ENCODE measurements around the gene DIP2C. TPM values are rescaled to one million over a fixed set of nuclear protein-coding genes. Genes with fewer than 3 reads are reported as not detected.
A peak's percentile ranks its signal among the peaks of the same experiment; 100 is the strongest.
"Not testable (repeated sequence)": the region's sequence is repeated elsewhere in the genome, so short reads cannot be mapped to it uniquely, and the experiment has no call there.

The DIP2C gene
- total RNA-seq, 4 donors from 2014 or later: 8.4 to 22.7 (median 16.8) TPM

- peaks cover 0 to 10% (median 0%) of the 10 kb centered on the region in 3 donors for H3K36me3 ChIP-seq
- no peaks in the 10 kb centered on the region for H3K27me3 ChIP-seq
- no peaks in the 10 kb centered on the region for H3K9me3 ChIP-seq
- H3K27ac ChIP-seq: peak overlapping the region in 2 of 4 donors; percentile 27 to 75
- DNase-seq: peak in 2 of 3 donors; percentile 76 to 83
- TF ChIP-seq POLR2A (IDR thresholded peaks at IDR 0.05): no peak
- no peak for TF ChIP-seq CTCF (IDR thresholded peaks at IDR 0.05)
- H3K4me3 ChIP-seq: peak overlapping the region in 2 of 4 donors; percentile 5 to 20
- H3K4me1 ChIP-seq: peaks cover 0 to 20% (median 5%) of the 10 kb centered on the region in 4 donors
These were observed 382.7 kb downstream of the DIP2C start for GRCh38 chr10:306675-307185.

- no peak for DNase-seq
- no peak for TF ChIP-seq POLR2A (IDR thresholded peaks at IDR 0.05)
- TF ChIP-seq CTCF (IDR thresholded peaks at IDR 0.05): no peak
- peak overlapping the region in 1 of 4 donors; percentile 75 for H3K27ac ChIP-seq
- no peaks in the 10 kb centered on the region for H3K27me3 ChIP-seq
- peaks cover 0 to 20% (median 5%) of the 10 kb centered on the region in 4 donors for H3K4me1 ChIP-seq
- H3K9me3 ChIP-seq: no peaks in the 10 kb centered on the region
- peak overlapping the region in 2 of 4 donors; percentile 5 to 20 for H3K4me3 ChIP-seq
- H3K36me3 ChIP-seq: peaks cover 0 to 10% (median 0%) of the 10 kb centered on the region in 3 donors
These were observed 383.3 kb downstream of the DIP2C start for GRCh38 chr10:306007-306674.

- H3K27ac ChIP-seq: no peak overlapping the region
- peaks cover 0 to 10% (median 0%) of the 10 kb centered on the region in 3 donors for H3K36me3 ChIP-seq
- DNase-seq: no peak
- peaks cover 0 to 20% (median 5%) of the 10 kb centered on the region in 4 donors for H3K4me1 ChIP-seq
- H3K4me3 ChIP-seq: no peak overlapping the region
- no peaks in the 10 kb centered on the region for H3K27me3 ChIP-seq
- TF ChIP-seq POLR2A (IDR thresholded peaks at IDR 0.05) (no peak), CTCF (IDR thresholded peaks at IDR 0.05) (no peak)
- H3K9me3 ChIP-seq: no peaks in the 10 kb centered on the region
These were observed 384.4 kb downstream of the DIP2C start for GRCh38 chr10:305034-305433.

GRCh38 chr10:301536-301935 lies 387.9 kb downstream of the DIP2C start:
- no peak for TF ChIP-seq POLR2A (IDR thresholded peaks at IDR 0.05)
- no peak for TF ChIP-seq CTCF (IDR thresholded peaks at IDR 0.05)
- DNase-seq: no peak
- H3K36me3 ChIP-seq: peaks cover 0 to 4% (median 0%) of the 10 kb centered on the region in 3 donors
- no peaks in the 10 kb centered on the region for H3K27me3 ChIP-seq
- H3K4me3 ChIP-seq: no peak overlapping the region
- no peaks in the 10 kb centered on the region for H3K9me3 ChIP-seq
- H3K4me1 ChIP-seq: peaks cover 0 to 5% (median 0%) of the 10 kb centered on the region in 4 donors
- no peak overlapping the region for H3K27ac ChIP-seq

GRCh38 chr10:300580-300979 lies 388.9 kb downstream of the DIP2C start:
- not testable (repeated sequence) for H3K4me3 ChIP-seq, H3K36me3 ChIP-seq, H3K9me3 ChIP-seq, H3K4me1 ChIP-seq, DNase-seq, H3K27me3 ChIP-seq
- H3K27ac ChIP-seq: peak overlapping the region in 1 of 4 donors; percentile 60

GRCh38 chr10:299969-300368 lies 389.5 kb downstream of the DIP2C start:
- Histone ChIP-seq H3K27ac (peak overlapping the region in 1 of 4 donors; percentile 60), H3K9me3 (no peaks in the 10 kb centered on the region), H3K4me1 (no peaks in the 10 kb centered on the region), H3K4me3 (no peak overlapping the region), H3K36me3 (peaks cover 0 to 4% (median 0%) of the 10 kb centered on the region in 3 donors), H3K27me3 (no peaks in the 10 kb centered on the region)
- TF ChIP-seq CTCF (IDR thresholded peaks at IDR 0.05) (no peak), POLR2A (IDR thresholded peaks at IDR 0.05) (no peak)
- no peak for DNase-seq
